HG03159 (cell line): ENCODE results near the gene ASTN2.

ENCODE experiments used
- ATAC-seq: cut with Tn5 transposase; IDR thresholded peaks from one replicate; pipeline ENCODE4 v1.9.1; 2021; ENCODE audit warnings: mild to moderate bottlenecking, moderate library complexity; ENCODE audit not compliant: unreplicated experiment

ASTN2 gene

DNA sequence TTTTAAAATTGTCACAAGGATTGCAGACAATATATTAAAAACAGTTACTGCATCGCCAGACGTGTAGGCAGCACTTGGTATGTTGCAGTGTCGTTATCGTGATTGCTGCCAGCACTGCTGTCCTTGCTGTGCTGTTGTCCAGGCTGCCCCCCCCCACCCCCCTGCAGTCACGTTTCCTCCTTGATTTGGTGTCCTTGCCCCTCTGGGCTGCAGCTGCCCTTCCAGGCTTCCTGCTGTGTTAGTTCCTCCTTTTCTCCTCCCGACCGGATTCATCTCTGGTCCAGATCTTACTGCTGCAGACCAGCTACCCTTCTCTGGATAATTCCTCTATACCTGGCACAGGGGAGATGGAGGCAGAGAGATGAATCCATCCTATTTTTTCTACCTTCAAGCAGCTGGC is 428.8 kb downstream of the ASTN2 start:
- ATAC-seq = no peak

- ATAC-seq = no peak
Measured at GRCh38 chr9:116985596-116985995, 429.3 kb downstream of the ASTN2 start.

DNA sequence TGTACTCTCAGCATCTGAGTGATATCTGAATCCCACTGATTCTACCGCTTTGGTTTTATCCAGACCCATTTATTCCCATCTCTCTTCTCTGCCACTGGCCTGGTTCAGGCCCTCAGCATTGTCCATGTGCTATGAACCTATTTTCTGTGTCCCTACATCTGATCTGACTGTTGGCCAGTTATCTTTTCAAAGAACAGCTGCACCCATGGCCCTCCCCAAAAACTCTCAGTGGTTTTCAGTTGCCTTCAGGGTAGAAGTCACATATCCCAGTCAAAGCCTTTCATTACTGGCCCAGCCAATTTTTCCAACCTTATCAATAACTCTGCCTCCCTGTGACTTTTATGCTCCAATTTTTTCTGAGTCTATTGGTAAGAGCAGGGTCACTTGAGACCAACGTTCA is 430.7 kb downstream of the ASTN2 start:
- ATAC-seq = no peak

DNA sequence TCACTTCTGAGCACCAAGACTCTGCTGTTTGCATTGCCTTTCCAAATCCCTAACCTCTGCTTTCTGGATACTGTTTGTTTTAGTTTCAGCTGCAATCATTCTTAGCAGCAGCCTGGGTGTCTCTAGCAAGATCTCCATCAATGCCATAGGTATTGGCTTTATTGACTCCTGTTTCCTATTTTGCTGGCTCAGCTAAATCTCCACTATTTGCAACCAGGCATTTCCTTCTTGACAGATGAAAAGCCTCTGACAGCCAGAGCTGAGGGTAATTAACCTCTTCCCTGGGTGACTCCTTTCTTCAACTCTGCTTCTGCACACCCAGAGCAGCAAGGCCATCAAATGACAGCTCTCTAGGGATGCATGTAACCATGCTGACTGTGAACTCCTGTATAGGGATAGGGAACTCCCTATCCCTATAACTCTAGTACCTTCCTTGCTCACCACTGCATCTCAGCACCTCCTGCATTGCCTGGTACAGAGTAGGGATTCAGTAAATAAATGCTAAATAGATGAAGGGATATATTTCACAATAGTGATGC is 434.2 kb downstream of the ASTN2 start:
- ATAC-seq = no peak

GRCh38 chr9:116979456-116979855 is 435.4 kb downstream of the ASTN2 start:
- no peak for ATAC-seq

DNA sequence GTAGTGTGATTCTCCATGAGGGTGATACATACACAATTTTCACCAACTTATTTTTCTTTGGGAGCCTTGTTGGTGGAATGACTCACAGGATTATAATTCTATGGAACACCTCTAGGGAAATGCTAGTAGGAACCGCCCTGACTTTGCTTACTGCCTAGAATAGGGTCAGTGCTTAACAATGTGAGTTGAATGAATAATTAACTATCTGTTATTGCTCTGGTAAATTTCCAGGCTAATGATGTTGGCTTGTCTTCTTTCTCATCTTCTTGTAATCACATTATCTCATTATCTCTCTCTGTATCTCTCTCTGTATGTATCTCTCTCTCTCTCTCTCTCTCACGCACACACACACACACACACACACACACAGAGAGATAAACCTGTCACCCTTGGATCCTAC is 436.7 kb downstream of the ASTN2 start:
- ATAC-seq = no peak

GRCh38 chr9:116975126-116975525 is 439.7 kb downstream of the ASTN2 start:
- ATAC-seq = no peak

GRCh38 chr9:116966199-116966598 is 448.7 kb downstream of the ASTN2 start:
- no peak for ATAC-seq

- no peak for ATAC-seq
Measured at GRCh38 chr9:116964258-116964657, 450.6 kb downstream of the ASTN2 start.

DNA sequence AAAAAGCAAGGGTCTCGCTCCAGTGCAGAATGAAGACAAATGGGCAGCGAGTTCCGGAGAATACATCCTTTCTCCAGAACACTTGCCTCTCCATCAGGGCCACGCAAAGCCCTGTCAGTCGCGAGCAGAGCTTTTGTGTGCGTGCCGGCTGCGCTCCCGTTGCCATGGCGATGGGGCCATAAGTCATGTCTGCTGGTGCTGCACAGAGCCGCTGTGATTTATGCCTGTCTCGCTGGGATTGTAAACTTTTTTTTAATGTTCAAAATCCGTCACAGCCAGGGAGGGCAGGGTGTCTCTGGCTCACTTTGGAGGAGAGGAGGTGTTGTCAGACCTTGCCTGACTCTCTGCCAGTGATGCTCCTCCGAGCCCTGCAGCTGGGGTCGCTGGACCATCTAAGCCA is 455.0 kb downstream of the ASTN2 start:
- ATAC-seq = no peak

GRCh38 chr9:116958881-116959280 is 456.0 kb downstream of the ASTN2 start:
- no peak for ATAC-seq

- ATAC-seq = no peak
Measured at GRCh38 chr9:116954731-116955130, 460.1 kb downstream of the ASTN2 start.

DNA sequence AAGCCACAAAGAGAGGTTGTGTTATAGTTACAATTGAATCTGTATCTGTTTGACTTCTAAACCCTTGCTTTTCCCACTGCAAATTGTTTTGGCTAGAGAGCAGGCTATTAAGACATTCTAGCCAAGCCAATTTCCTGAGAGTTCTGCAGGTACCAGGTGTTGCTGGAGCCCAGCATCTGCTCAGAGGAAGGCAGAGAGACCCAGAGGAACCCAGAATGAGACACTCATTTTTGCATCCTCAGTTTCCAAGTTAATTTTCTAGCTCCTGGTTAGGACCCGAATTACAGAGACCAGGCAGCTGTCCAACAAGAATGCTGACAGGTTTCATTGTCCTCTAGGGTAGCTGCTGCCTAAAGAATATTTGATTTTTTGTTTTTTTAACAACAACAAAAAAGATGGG is 461.6 kb downstream of the ASTN2 start:
- ATAC-seq = no peak

GRCh38 chr9:116952436-116952810 is 462.4 kb downstream of the ASTN2 start:
- ATAC-seq = no peak

GRCh38 chr9:116951588-116952435 is 463.0 kb downstream of the ASTN2 start:
- peak; percentile 72 for ATAC-seq

DNA sequence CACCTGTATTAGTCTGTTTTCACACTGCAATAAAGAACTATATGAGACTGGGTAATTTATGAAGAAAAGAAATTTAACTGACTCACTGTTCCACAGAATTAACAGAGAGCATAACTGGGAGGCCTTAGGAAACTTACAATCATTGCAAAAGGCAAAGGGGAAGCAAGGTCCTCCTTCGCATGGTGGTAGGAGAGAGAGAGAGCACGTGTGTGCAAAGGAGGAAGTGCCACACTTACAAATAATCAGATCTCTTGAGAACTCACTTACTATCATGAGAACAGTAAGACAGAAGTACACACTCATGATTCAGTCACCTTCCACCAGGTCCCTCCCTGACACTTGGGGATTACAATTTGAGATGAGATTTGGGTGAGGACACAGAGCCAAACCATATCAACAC is 469.0 kb downstream of the ASTN2 start:
- no peak for ATAC-seq

- ATAC-seq = no peak
Measured at GRCh38 chr9:116944714-116945534, 469.9 kb downstream of the ASTN2 start.

DNA sequence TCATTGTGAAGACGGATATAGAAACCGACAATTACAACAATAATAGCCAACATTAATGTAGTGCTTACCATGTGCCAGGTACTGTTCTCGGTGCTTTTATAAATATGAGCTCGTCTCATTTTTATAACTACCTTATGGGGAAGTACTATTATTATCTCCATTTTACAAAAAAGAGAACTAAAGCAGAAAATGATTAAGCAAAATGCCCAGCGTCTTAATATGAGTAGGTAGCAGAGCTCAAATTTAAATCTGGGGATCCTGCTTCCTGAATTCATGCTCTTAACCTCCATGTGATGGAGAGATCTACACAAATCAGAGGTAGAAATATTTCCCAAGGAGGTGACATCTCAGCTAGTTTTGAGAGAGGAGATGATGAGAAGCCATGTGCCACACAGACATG is 470.9 kb downstream of the ASTN2 start:
- ATAC-seq = no peak

DNA sequence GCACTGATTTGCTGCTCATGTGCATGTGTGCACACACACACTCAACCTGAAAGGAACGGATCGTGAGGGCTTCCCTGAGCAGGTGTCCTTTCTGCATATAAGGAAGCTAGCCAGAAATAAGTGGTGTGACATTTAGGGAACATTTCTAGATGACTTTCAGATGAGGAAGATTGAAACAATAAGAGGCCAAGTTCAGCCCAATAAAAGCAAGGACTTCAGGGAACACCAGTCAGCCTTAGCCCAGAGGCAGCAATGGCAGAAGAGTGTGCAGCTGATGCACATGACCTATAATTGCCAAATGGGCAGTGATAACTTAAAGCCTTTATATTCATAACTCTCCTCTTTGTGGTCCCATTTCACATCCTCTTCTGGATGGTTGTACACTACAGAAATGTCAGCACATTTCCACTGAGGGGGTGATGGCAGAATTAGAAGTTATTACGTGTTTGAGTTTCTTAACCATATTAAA is 472.2 kb downstream of the ASTN2 start:
- ATAC-seq = peak; percentile 56

GRCh38 chr9:116941266-116941665 is 473.6 kb downstream of the ASTN2 start:
- ATAC-seq = no peak

- ATAC-seq = no peak
Measured at GRCh38 chr9:116940614-116941215, 474.1 kb downstream of the ASTN2 start.
